H9 (cell line): ENCODE measurements around the gene CHCHD3. TPM values are rescaled to one million over a fixed set of nuclear protein-coding genes. Genes with fewer than 3 reads are reported as not detected.
A peak's percentile ranks its signal among the peaks of the same experiment; 100 is the strongest.

ENCODE experiments used
- DNase-seq: peaks from one replicate; pipeline ENCODE4 v3.0.0-alpha.2; 2017
- H2AFZ ChIP-seq: one replicate; pipeline ENCODE4 v1.6.1; 2013; ENCODE audit warnings: mild to moderate bottlenecking, low read length, control low read depth, moderate library complexity
- H2AK5ac ChIP-seq: 2 replicates; pipeline ENCODE4 v1.6.1; 2013; ENCODE audit warnings: low read length, control low read depth, mixed read lengths; ENCODE audit not compliant: insufficient read length
- H2BK120ac ChIP-seq: one replicate; pipeline ENCODE4 v1.6.1; 2013; ENCODE audit warnings: low read depth, mild to moderate bottlenecking, low read length, control low read depth, inconsistent platforms; ENCODE audit not compliant: poor library complexity, severe bottlenecking
- H2BK12ac ChIP-seq: 2 replicates; pipeline ENCODE4 v1.6.1; 2013; ENCODE audit warnings: low read length, control low read depth, mixed read lengths, low read depth; ENCODE audit not compliant: insufficient read length
- H2BK15ac ChIP-seq: 2 replicates; pipeline ENCODE4 v1.6.1; 2013; ENCODE audit warnings: low read depth, low read length, control low read depth
- H2BK20ac ChIP-seq: one replicate; pipeline ENCODE4 v1.6.1; 2013; ENCODE audit warnings: low read depth, mild to moderate bottlenecking, low read length, control low read depth, inconsistent platforms; ENCODE audit not compliant: poor library complexity, severe bottlenecking
- H2BK5ac ChIP-seq: 2 replicates; pipeline ENCODE4 v1.6.1; 2013; ENCODE audit warnings: low read length, control low read depth, mixed read lengths; ENCODE audit not compliant: insufficient read length
- H3K14ac ChIP-seq: 2 replicates; pipeline ENCODE4 v1.6.1; 2013; ENCODE audit warnings: low read length, control low read depth; ENCODE audit not compliant: insufficient read depth
- H3K18ac ChIP-seq: 2 replicates; pipeline ENCODE4 v1.6.1; 2013; ENCODE audit warnings: low read depth, mild to moderate bottlenecking, mixed read lengths, low read length, control low read depth; ENCODE audit not compliant: insufficient read length
- H3K23ac ChIP-seq: 2 replicates; pipeline ENCODE4 v1.6.1; 2013; ENCODE audit warnings: low read length, control low read depth, mixed read lengths, low read depth; ENCODE audit not compliant: insufficient read length
- H3K23me2 ChIP-seq: 2 replicates; pipeline ENCODE4 v1.6.1; 2013; ENCODE audit warnings: low read depth, mild to moderate bottlenecking, mixed read lengths, low read length, control low read depth; ENCODE audit not compliant: insufficient read length, poor library complexity, severe bottlenecking
- H3K27ac ChIP-seq: 2 replicates; pipeline ENCODE4 v1.5.1; 2013; ENCODE audit warnings: low read length, control low read depth, mixed read lengths, low read depth; ENCODE audit not compliant: insufficient read length
- H3K27me3 ChIP-seq: 2 replicates; pipeline ENCODE4 v1.6.1; 2013; ENCODE audit warnings: low read length, control low read depth, inconsistent platforms; ENCODE audit not compliant: insufficient read depth
- H3K4ac ChIP-seq: 2 replicates; pipeline ENCODE4 v1.6.1; 2013; ENCODE audit warnings: low read depth, mild to moderate bottlenecking, control low read depth, inconsistent platforms, low read length, moderate library complexity
- H3K4me1 ChIP-seq: 2 replicates; pipeline ENCODE4 v1.6.1; 2013; ENCODE audit warnings: low read length, control low read depth, inconsistent platforms; ENCODE audit not compliant: insufficient read depth
- H3K4me2 ChIP-seq: 2 replicates; pipeline ENCODE4 v1.6.1; 2013; ENCODE audit warnings: low read length, control low read depth, mixed read lengths; ENCODE audit not compliant: insufficient read length, insufficient read depth
- H3K56ac ChIP-seq: 2 replicates; pipeline ENCODE4 v1.6.1; 2013; ENCODE audit warnings: low read depth, mild to moderate bottlenecking, mixed read lengths, low read length, control low read depth; ENCODE audit not compliant: insufficient read length
- H3K79me1 ChIP-seq: 2 replicates; pipeline ENCODE4 v1.6.1; 2013; ENCODE audit warnings: low read depth, mild to moderate bottlenecking, moderate library complexity, low read length, control low read depth, inconsistent platforms; ENCODE audit not compliant: insufficient read depth, poor library complexity, severe bottlenecking
- H3K79me2 ChIP-seq: 2 replicates; pipeline ENCODE4 v1.6.1; 2013; ENCODE audit warnings: low read length, control low read depth, inconsistent platforms; ENCODE audit not compliant: insufficient read depth
- H3K9ac ChIP-seq: 2 replicates; pipeline ENCODE4 v1.6.1; 2013; ENCODE audit warnings: low read length, control low read depth, mixed read lengths; ENCODE audit not compliant: insufficient read length; ENCODE audit errors: extremely low read depth
- H3K9me3 ChIP-seq: one replicate; pipeline ENCODE4 v1.6.1; 2013; ENCODE audit warnings: low read depth, low read length, inconsistent platforms; ENCODE audit not compliant: control insufficient read depth
- H3T11ph ChIP-seq: one replicate; pipeline ENCODE4 v1.6.1; 2013; ENCODE audit warnings: mild to moderate bottlenecking, low read length, control low read depth, inconsistent platforms
- H4K20me1 ChIP-seq: one replicate; pipeline ENCODE4 v1.6.1; 2013; ENCODE audit not compliant: control insufficient read depth, insufficient read length, insufficient read depth
- H4K5ac ChIP-seq: 2 replicates; pipeline ENCODE4 v1.6.1; 2013; ENCODE audit warnings: low read depth, mild to moderate bottlenecking, mixed read lengths, low read length, control low read depth; ENCODE audit not compliant: insufficient read length
- H4K8ac ChIP-seq: replicated peaks from 2 replicates; pipeline ENCODE4 v1.6.1; 2013; ENCODE audit warnings: low read length, control low read depth, mixed read lengths, low read depth; ENCODE audit not compliant: insufficient read length
- H4K91ac ChIP-seq: 2 replicates; pipeline ENCODE4 v1.6.1; 2013; ENCODE audit warnings: low read depth, mild to moderate bottlenecking, moderate library complexity, mixed read lengths, low read length, control low read depth; ENCODE audit not compliant: insufficient read length
- H3K27ac Mint-ChIP-seq, 3 experiments: 2 replicates in 2 of 3; 3 replicates in 1 of 3; pipeline ENCODE4 v1.8.0; 2020 to 2021; ENCODE audit warnings: mixed read lengths in 3 of 3, mild to moderate bottlenecking in 1 of 3, moderate library complexity in 1 of 3
- H3K27me3 Mint-ChIP-seq: 2 replicates; pipeline ENCODE4 v1.8.0; 2021; ENCODE audit warnings: low read depth, mild to moderate bottlenecking, moderate library complexity, mixed read lengths
- H3K36me3 Mint-ChIP-seq, 3 experiments: 2 replicates in 2 of 3; 3 replicates in 1 of 3; pipeline ENCODE4 v1.8.0; 2020 to 2021; ENCODE audit warnings: low read depth in 3 of 3, mixed read lengths in 3 of 3; ENCODE audit not compliant: insufficient read depth in 1 of 3
- H3K4me1 Mint-ChIP-seq, 2 experiments: 2 replicates each; pipeline ENCODE4 v1.8.0; 2020; ENCODE audit warnings: mixed read lengths in 2 of 2
- H3K4me3 Mint-ChIP-seq, 2 experiments: 2 replicates in 1 of 2; 3 replicates in 1 of 2; pipeline ENCODE4 v1.8.0; 2020 to 2021; ENCODE audit warnings: mild to moderate bottlenecking in 2 of 2, mixed read lengths in 2 of 2, moderate library complexity in 1 of 2
- H3K9me3 Mint-ChIP-seq, 2 experiments: 2 replicates in 1 of 2; 3 replicates in 1 of 2; pipeline ENCODE4 v1.8.0; 2020; ENCODE audit warnings: mild to moderate bottlenecking in 2 of 2, mixed read lengths in 2 of 2, moderate library complexity in 1 of 2
- CTCF ChIP-seq: fragments of 200-600 bp; sonication (generic); conservative IDR thresholded peaks from 3 replicates; pipeline ENCODE4 v1.8.0; 2021; ENCODE audit warnings: antibody characterized with exemption, mild to moderate bottlenecking
- WGBS: extraction: QIAGEN DNeasy Blood & Tissue Kit; methylation state at CpG from one replicate; pipeline ENCODE4 v1.1.7; 2013; ENCODE audit warnings: missing lambda C conversion rate, low lambda C conversion rate, mixed read lengths; ENCODE audit not compliant: insufficient read length; ENCODE audit errors: extremely low coverage; 5-methylcytosine and 5-hydroxymethylcytosine counted together
- total RNA-seq: library from RNA; stranded (reverse); gene quantifications from 2 replicates; pipeline ENCODE4 v1.2.1, GENCODE V29; 2021

CHCHD3 gene
- total RNA-seq, 1 experiment from 2014 or later, result 104 TPM

GRCh38 chr7:132865366-132866143 is 216.3 kb downstream of the CHCHD3 start:
- peaks cover 0 to 21% (median 16%) of the 10 kb centered on the region in 3 experiments; a peak in 6 of 7 replicates for H3K36me3 Mint-ChIP-seq

More at GRCh38 chr7:132865366-132866143, 216.3 kb downstream of the CHCHD3 start:
- no peak overlapping the region for H3K27ac ChIP-seq
- no peak overlapping the region for H2BK20ac ChIP-seq
- H2AK5ac ChIP-seq, result no peak overlapping the region
- Mint-ChIP-seq H3K4me3 (no peak overlapping the region), H3K27me3 (no peaks in the 10 kb centered on the region), H3K27ac (peak overlapping the region in 1 of 3 experiments; percentile 2; a peak in 1 of 7 replicates), H3K9me3 (peaks cover 0 to 9% of the 10 kb centered on the region in 2 experiments; a peak in 4 of 5 replicates), H3K4me1 (peaks cover 5% of the 10 kb centered on the region in 2 experiments; a peak in 1 of 4 replicates)
- H4K91ac ChIP-seq, result no peak overlapping the region
- no peak overlapping the region for H2BK12ac ChIP-seq
- no peak overlapping the region for H3K14ac ChIP-seq
- no peaks in the 10 kb centered on the region for H3K27me3 ChIP-seq
- H3K23ac ChIP-seq, result no peak overlapping the region
- no peaks in the 10 kb centered on the region for H3K9me3 ChIP-seq
- H3K18ac ChIP-seq, result no peak overlapping the region
- H3T11ph ChIP-seq, result no peak overlapping the region
- no peak overlapping the region for H2AFZ ChIP-seq
- H2BK120ac ChIP-seq, result no peak overlapping the region
- no peak overlapping the region for H4K5ac ChIP-seq
- TF ChIP-seq CTCF, result no peak
- no peaks in the 10 kb centered on the region for H4K20me1 ChIP-seq
- no peak overlapping the region for H3K4me2 ChIP-seq
- H2BK5ac ChIP-seq, result no peak overlapping the region
- DNase-seq, result no peak
- 0 out of 2 replicates have a peak, but pooled peaks cover 3% of the 10 kb centered on the region for H3K4me1 ChIP-seq
- H3K23me2 ChIP-seq, result no peaks in the 10 kb centered on the region
- no peaks in the 10 kb centered on the region for H3K79me2 ChIP-seq
- H3K56ac ChIP-seq, result no peak overlapping the region
- no peak overlapping the region for H2BK15ac ChIP-seq
- no peak overlapping the region for H3K9ac ChIP-seq
- WGBS, result no CpG with 5 or more reads among the region's 11 CpGs
- no peak overlapping the region for H4K8ac ChIP-seq
- no peak overlapping the region for H3K4ac ChIP-seq
- no peaks in the 10 kb centered on the region for H3K79me1 ChIP-seq
